Mesendoderm (in vitro differentiated cells): ENCODE results near the gene ZBTB11.
A peak's percentile ranks its signal among the peaks of the same experiment; 100 is the strongest.

Source experiments
- DNase-seq: peaks from one replicate; pipeline ENCODE4 v3.0.0; 2013
- H2AK5ac ChIP-seq: 2 replicates; pipeline ENCODE4 v1.6.1; 2013; ENCODE audit warnings: low read length, inconsistent platforms
- H2BK120ac ChIP-seq: 2 replicates; pipeline ENCODE4 v1.6.1; 2013; ENCODE audit warnings: low read depth, mild to moderate bottlenecking, low read length, moderate library complexity, mixed read lengths
- H2BK15ac ChIP-seq: replicated peaks from 2 replicates; pipeline ENCODE4 v1.6.1; 2013; ENCODE audit warnings: low read depth, mild to moderate bottlenecking, moderate library complexity
- H2BK5ac ChIP-seq: 2 replicates; pipeline ENCODE4 v1.6.1; 2013; ENCODE audit warnings: low read length, inconsistent platforms
- H3K18ac ChIP-seq: 2 replicates; pipeline ENCODE4 v1.6.1; 2013; ENCODE audit warnings: mild to moderate bottlenecking, low read length, mixed read lengths
- H3K23ac ChIP-seq: one replicate; pipeline ENCODE4 v1.6.1; 2013; ENCODE audit warnings: low read length
- H3K27ac ChIP-seq: 2 replicates; pipeline ENCODE4 v1.5.1; 2013; ENCODE audit warnings: low read depth, mild to moderate bottlenecking, inconsistent platforms, low read length, moderate library complexity
- H3K27me3 ChIP-seq: 2 replicates; pipeline ENCODE4 v1.6.1; 2013; ENCODE audit warnings: low read length, control low read depth, mild to moderate bottlenecking, inconsistent platforms; ENCODE audit not compliant: insufficient read depth, poor library complexity
- H3K36me3 ChIP-seq: 2 replicates; pipeline ENCODE4 v1.6.1; 2013; ENCODE audit warnings: low read length, inconsistent platforms; ENCODE audit not compliant: control insufficient read depth, insufficient read depth
- H3K4ac ChIP-seq: one replicate; pipeline ENCODE4 v1.6.1; 2013; ENCODE audit warnings: low read depth, mild to moderate bottlenecking, low read length, moderate library complexity
- H3K4me1 ChIP-seq: 2 replicates; pipeline ENCODE4 v1.6.1; 2013; ENCODE audit warnings: low read depth, low read length, inconsistent platforms; ENCODE audit not compliant: control insufficient read depth
- H3K4me2 ChIP-seq: 2 replicates; pipeline ENCODE4 v1.6.1; 2013; ENCODE audit warnings: low read length
- H3K4me3 ChIP-seq: 2 replicates; pipeline ENCODE4 v1.5.1; 2013; ENCODE audit warnings: mild to moderate bottlenecking, low read length
- H3K56ac ChIP-seq: one replicate; pipeline ENCODE4 v1.6.1; 2013; ENCODE audit warnings: low read length
- H3K79me1 ChIP-seq: 2 replicates; pipeline ENCODE4 v1.6.1; 2013; ENCODE audit warnings: low read length, inconsistent platforms
- H3K79me2 ChIP-seq: 2 replicates; pipeline ENCODE4 v1.6.1; 2013; ENCODE audit warnings: mild to moderate bottlenecking, low read length; ENCODE audit not compliant: control insufficient read depth, insufficient read depth
- H3K9ac ChIP-seq: 2 replicates; pipeline ENCODE4 v1.6.1; 2013; ENCODE audit warnings: low read length, inconsistent platforms
- H4K5ac ChIP-seq: one replicate; pipeline ENCODE4 v1.6.1; 2013; ENCODE audit warnings: low read length
- H4K8ac ChIP-seq: one replicate; pipeline ENCODE4 v1.6.1; 2013; ENCODE audit warnings: low read depth, mild to moderate bottlenecking, control low read depth, low read length, moderate library complexity
- WGBS: extraction: QIAGEN DNeasy Blood & Tissue Kit; methylation state at CpG from one replicate; pipeline ENCODE4 v1.1.7; 2013; ENCODE audit warnings: low lambda C conversion rate, missing lambda C conversion rate; ENCODE audit not compliant: insufficient coverage; ENCODE audit errors: extremely low coverage; 5-methylcytosine and 5-hydroxymethylcytosine counted together

The ZBTB11 gene

GRCh38 chr3:101722394-101723173 is 45.7 kb upstream of the ZBTB11 start:
- H3K23ac ChIP-seq, result no peak overlapping the region
- peaks cover 1% of the 10 kb centered on the region for H3K79me2 ChIP-seq
- H3K27me3 ChIP-seq, result no peaks in the 10 kb centered on the region
- H3K4me1 ChIP-seq, result no peaks in the 10 kb centered on the region
- H3K36me3 ChIP-seq, result no peaks in the 10 kb centered on the region
- no peak overlapping the region for H3K27ac ChIP-seq
- H2AK5ac ChIP-seq, result no peak overlapping the region
- H4K5ac ChIP-seq, result no peak overlapping the region
- H3K4me3 ChIP-seq, result no peak overlapping the region
- no peak overlapping the region for H3K9ac ChIP-seq
- DNase-seq, result no peak
- H3K79me1 ChIP-seq, result no peaks in the 10 kb centered on the region
- no peak overlapping the region for H4K8ac ChIP-seq
- H2BK15ac ChIP-seq, result no peak overlapping the region
- H3K4ac ChIP-seq, result no peak overlapping the region
- H3K18ac ChIP-seq, result no peak overlapping the region
- no peak overlapping the region for H2BK5ac ChIP-seq
- no peak overlapping the region for H3K56ac ChIP-seq
- no peak overlapping the region for H3K4me2 ChIP-seq
- H2BK120ac ChIP-seq, result no peak overlapping the region
- no CpG with 5 or more reads among the region's 7 CpGs for WGBS

- no CpG with 5 or more reads among the region's 10 CpGs for WGBS
- Histone ChIP-seq H2BK15ac (no peak overlapping the region), H2BK5ac (no peak overlapping the region), H3K4ac (no peak overlapping the region), H4K5ac (no peak overlapping the region), H3K27ac (no peak overlapping the region), H3K27me3 (no peaks in the 10 kb centered on the region), H3K4me3 (no peak overlapping the region), H3K56ac (no peak overlapping the region), H3K36me3 (no peaks in the 10 kb centered on the region), H3K4me2 (no peak overlapping the region), H3K23ac (no peak overlapping the region), H3K79me2 (peaks cover 1% of the 10 kb centered on the region), H3K79me1 (no peaks in the 10 kb centered on the region), H2BK120ac (no peak overlapping the region), H2AK5ac (no peak overlapping the region), H3K4me1 (no peaks in the 10 kb centered on the region), H4K8ac (no peak overlapping the region), H3K18ac (no peak overlapping the region), H3K9ac (no peak overlapping the region)
- DNase-seq, result no peak
These were observed 44.2 kb upstream of the ZBTB11 start for GRCh38 chr3:101720851-101721840.

GRCh38 chr3:101719604-101720185 is 42.8 kb upstream of the ZBTB11 start:
- H3K4ac ChIP-seq, result no peak overlapping the region
- no peak overlapping the region for H2AK5ac ChIP-seq
- no peak overlapping the region for H3K56ac ChIP-seq
- H2BK5ac ChIP-seq, result no peak overlapping the region
- no peaks in the 10 kb centered on the region for H3K27me3 ChIP-seq
- H3K18ac ChIP-seq, result no peak overlapping the region
- no CpG with 5 or more reads among the region's 3 CpGs for WGBS
- no peaks in the 10 kb centered on the region for H3K79me1 ChIP-seq
- DNase-seq, result no peak
- no peaks in the 10 kb centered on the region for H3K36me3 ChIP-seq
- no peak overlapping the region for H3K27ac ChIP-seq
- H3K9ac ChIP-seq, result no peak overlapping the region
- no peaks in the 10 kb centered on the region for H3K4me1 ChIP-seq
- H4K8ac ChIP-seq, result no peak overlapping the region
- H2BK15ac ChIP-seq, result no peak overlapping the region
- no peak overlapping the region for H3K23ac ChIP-seq
- no peak overlapping the region for H3K4me3 ChIP-seq
- H4K5ac ChIP-seq, result no peak overlapping the region
- H3K79me2 ChIP-seq, result no peaks in the 10 kb centered on the region
- H3K4me2 ChIP-seq, result no peak overlapping the region
- no peak overlapping the region for H2BK120ac ChIP-seq

GRCh38 chr3:101718455-101718854 is 41.5 kb upstream of the ZBTB11 start:
- Histone ChIP-seq H4K5ac (no peak overlapping the region), H2AK5ac (no peak overlapping the region), H3K4me2 (no peak overlapping the region), H3K4ac (no peak overlapping the region), H3K79me2 (no peaks in the 10 kb centered on the region), H3K18ac (no peak overlapping the region), H3K79me1 (no peaks in the 10 kb centered on the region), H3K27me3 (no peaks in the 10 kb centered on the region), H4K8ac (no peak overlapping the region), H3K9ac (no peak overlapping the region), H2BK120ac (no peak overlapping the region), H3K4me1 (no peaks in the 10 kb centered on the region), H3K4me3 (no peak overlapping the region), H2BK5ac (no peak overlapping the region), H3K23ac (no peak overlapping the region), H3K56ac (no peak overlapping the region), H2BK15ac (no peak overlapping the region), H3K27ac (no peak overlapping the region), H3K36me3 (no peaks in the 10 kb centered on the region)
- DNase-seq, result no peak
- WGBS, result no CpG with 5 or more reads among the region's 1 CpG

GRCh38 chr3:101709126-101709525 is 32.2 kb upstream of the ZBTB11 start:
- WGBS, result no CpG with 5 or more reads among the region's 4 CpGs
- Histone ChIP-seq H3K36me3 (no peaks in the 10 kb centered on the region), H4K5ac (no peak overlapping the region), H3K23ac (no peak overlapping the region), H3K27ac (no peak overlapping the region), H2BK5ac (no peak overlapping the region), H2AK5ac (no peak overlapping the region), H3K4me1 (no peaks in the 10 kb centered on the region), H2BK120ac (no peak overlapping the region), H3K4me3 (no peak overlapping the region), H3K27me3 (no peaks in the 10 kb centered on the region), H4K8ac (peak overlapping the region; percentile 56), H3K4ac (no peak overlapping the region), H3K4me2 (no peak overlapping the region), H2BK15ac (no peak overlapping the region), H3K56ac (no peak overlapping the region), H3K18ac (no peak overlapping the region), H3K79me2 (no peaks in the 10 kb centered on the region), H3K79me1 (no peaks in the 10 kb centered on the region), H3K9ac (no peak overlapping the region)
- no peak for DNase-seq
